HepG2 (cell line): Measurements from ENCODE around the gene SLC22A14. TPM values are rescaled to one million over a fixed set of nuclear protein-coding genes. Genes with fewer than 3 reads are reported as not detected.

Source experiments
- ATAC-seq: fragments of 200-7000 bp; cut with Tn5 transposase; 3 replicates; pipeline ENCODE4 v1.9.1; 2020; ENCODE audit warnings: mild to moderate bottlenecking, moderate library complexity
- BruUV-seq: library from RNA; stranded (reverse); fragments of 400-500 nt; replicated peaks from 2 replicates; lab custom pipeline; 2021; lab: Mats Ljungman, UMichigan
- CTCF ChIA-PET: fragments of 300-600 bp; formaldehyde crosslinking; extraction: SDS; loops from one replicate; lab custom pipeline; 2021; ENCODE audit warnings: low total read pairs, inconsistent platforms, low intra/inter-chr PET ratio; lab: Yijun Ruan, JAX
- POLR2A ChIA-PET: fragments of 350-600 bp; sonication (Branson Sonifier 250); formaldehyde crosslinking; loops from one replicate; lab custom pipeline; 2020; ENCODE audit warnings: antibody characterized with exemption, inconsistent platforms; lab: Yijun Ruan, JAX
- DNase-seq: peaks from one replicate; pipeline ENCODE4 v3.0.0-alpha.2; 2015; ENCODE audit warnings: low spot score
- FAIRE-seq: peaks from 3 replicates; lab custom pipeline; 2011; peaks lifted over from hg19 to GRCh38; lab: Jason Lieb, UNC
- H2AFZ ChIP-seq: one replicate; pipeline ENCODE4 v1.6.1; 2011; ENCODE audit warnings: low read length, inconsistent platforms
- H3K27ac ChIP-seq: fragments of 300-600 bp; 3 replicates; pipeline ENCODE4 v1.8.0; 2011; ENCODE audit warnings: mixed run types, mild to moderate bottlenecking, mixed read lengths, low read length, inconsistent platforms; ENCODE audit not compliant: insufficient read depth; ENCODE audit errors: extremely low read length
- H3K27me3 ChIP-seq, 2 experiments: fragments of 200-600 bp in 1 of 2; 2 replicates in 1 of 2; 3 replicates in 1 of 2; pipeline versions ENCODE4 v1.6.0 to v1.8.0; 2011; ENCODE audit warnings: low read length in 2 of 2, mild to moderate bottlenecking in 2 of 2, moderate library complexity in 2 of 2, inconsistent platforms in 1 of 2; ENCODE audit not compliant: insufficient read depth in 2 of 2, control insufficient read depth in 1 of 2
- H3K36me3 ChIP-seq, 2 experiments: fragments of 200-600 bp in 1 of 2; replicated peaks in 1 of 2; 2 replicates in 1 of 2; 3 replicates in 1 of 2; pipeline versions ENCODE4 v1.5.1 to v1.8.0; 2011; ENCODE audit warnings: low read length in 2 of 2, inconsistent platforms in 1 of 2; ENCODE audit not compliant: insufficient read depth in 2 of 2, control insufficient read depth in 1 of 2
- H3K4me1 ChIP-seq: 2 replicates; pipeline ENCODE4 v1.5.1; 2012; ENCODE audit warnings: low read length, inconsistent platforms; ENCODE audit not compliant: insufficient read depth
- H3K4me2 ChIP-seq: 2 replicates; pipeline ENCODE4 v1.6.0; 2011; ENCODE audit warnings: low read depth, low read length, inconsistent platforms
- H3K4me3 ChIP-seq, 3 experiments: fragments of 200-600 bp in 1 of 3; sonication (generic), shearing (Covaris generic) in 1 of 3; replicated peaks in 1 of 3; 2 replicates each; pipeline ENCODE4 v1.5.1; 2011 to 2016; ENCODE audit warnings: low read length in 3 of 3, inconsistent platforms in 2 of 3, low read depth in 2 of 3, mild to moderate bottlenecking in 2 of 3, control low read depth in 1 of 3, mixed read lengths in 1 of 3; ENCODE audit not compliant: insufficient read depth in 1 of 3
- H3K79me2 ChIP-seq: one replicate; pipeline ENCODE4 v1.6.1; 2011; ENCODE audit warnings: low read length, inconsistent platforms; ENCODE audit not compliant: insufficient read depth
- H3K9ac ChIP-seq: 2 replicates; pipeline ENCODE4 v1.6.0; 2011; ENCODE audit warnings: mild to moderate bottlenecking, low read depth, low read length, inconsistent platforms; ENCODE audit not compliant: insufficient read depth
- H3K9me3 ChIP-seq: 2 replicates; pipeline ENCODE4 v1.5.1; 2012; ENCODE audit warnings: mild to moderate bottlenecking, low read length
- H4K20me1 ChIP-seq: 2 replicates; pipeline ENCODE4 v1.6.0; 2011; ENCODE audit warnings: inconsistent platforms, mild to moderate bottlenecking, low read length, moderate library complexity; ENCODE audit not compliant: insufficient read depth
- FOXA3 ChIP-seq: IDR thresholded peaks from 2 replicates; pipeline ENCODE4 v1.6.1; 2016; ENCODE audit warnings: missing genetic modification reagents, missing compliant biosample characterization
- MED8 ChIP-seq: sonication (generic); formaldehyde crosslinking; IDR thresholded peaks from 2 replicates; pipeline ENCODE4 v1.8.1; 2023; ENCODE audit warnings: mild to moderate bottlenecking, missing genetic modification reagents; ENCODE audit not compliant: insufficient replicate concordance
- NFE2 ChIP-seq: sonication (generic); formaldehyde crosslinking; IDR thresholded peaks from 2 replicates; pipeline ENCODE4 v1.4.0; 2020; ENCODE audit warnings: missing genetic modification reagents
- NR2F2 ChIP-seq: IDR thresholded peaks from 2 replicates; pipeline ENCODE4 v1.6.1; 2012; ENCODE audit warnings: low read depth, inconsistent platforms, borderline replicate concordance
- SP1 ChIP-seq, 2 experiments: fragments of 450-650 bp in 1 of 2; sonication (generic) in 1 of 2; formaldehyde crosslinking in 1 of 2; IDR thresholded peaks; 2 replicates each; pipeline versions ENCODE4 v1.4.0 to v1.6.1; 2016 to 2020; ENCODE audit warnings: missing genetic modification reagents in 1 of 2
- ZFP62 ChIP-seq: sonication (generic); formaldehyde crosslinking; IDR thresholded peaks from 2 replicates; pipeline ENCODE4 v1.4.0; 2020; ENCODE audit warnings: missing genetic modification reagents
- ZFY ChIP-seq: sonication (generic); formaldehyde crosslinking; IDR thresholded peaks from 2 replicates; pipeline ENCODE4 v1.4.0; 2020; ENCODE audit warnings: missing genetic modification reagents
- ZNF326 ChIP-seq: sonication (generic); formaldehyde crosslinking; IDR thresholded peaks from 2 replicates; pipeline ENCODE4 v1.4.0; 2020; ENCODE audit warnings: missing genetic modification reagents, borderline replicate concordance
- ZNF343 ChIP-seq: sonication (generic); formaldehyde crosslinking; IDR thresholded peaks from 2 replicates; pipeline ENCODE4 v1.4.0; 2020; ENCODE audit warnings: mild to moderate bottlenecking, missing genetic modification reagents
- ZNF547 ChIP-seq: sonication (generic); formaldehyde crosslinking; IDR thresholded peaks from 2 replicates; pipeline ENCODE4 v1.5.1; 2020; ENCODE audit warnings: mild to moderate bottlenecking, missing genetic modification reagents
- ZNF747 ChIP-seq: sonication (generic); formaldehyde crosslinking; IDR thresholded peaks from 2 replicates; pipeline ENCODE4 v1.8.1; 2023; ENCODE audit warnings: missing genetic modification reagents, mild to moderate bottlenecking, borderline replicate concordance
- WGBS: methylation state at CpG from one replicate; pipeline ENCODE4 v1.1.6; 2017; ENCODE audit warnings: low lambda C conversion rate; 5-methylcytosine and 5-hydroxymethylcytosine counted together
- in situ Hi-C: cut with HindIII; loops from 2 replicates; pipeline ENCODE4 v1.10.0; 2017; ENCODE audit warnings: low pct_unique_long_range_greater_than_20kb; ENCODE audit not compliant: extremely low pct_ligation_motif_present
- intact Hi-C: fragments of 100-400 bp; cut with micrococcal nuclease; formaldehyde crosslinking; loops from one replicate; pipeline ENCODE4 v1.10.0; 2022; ENCODE audit not compliant: unreplicated experiment
- polyA plus RNA-seq, 8 experiments: library from polyadenylated mRNA; depleted of rRNA in 3 of 8; stranded (reverse) in 7 of 8; unstranded in 1 of 8; fragments of >200 nt; fragmentation: Illumina TruSeq in 4 of 8; extraction: Trizol in 4 of 8; gene quantifications; 2 replicates each; pipeline versions ENCODE4 v1.2.1 to v1.2.3, GENCODE V29; 2011 to 2016; ENCODE audit warnings: low read depth in 4 of 8, missing spikeins in 1 of 8, mixed read lengths in 1 of 8; ENCODE audit not compliant: insufficient read depth in 1 of 8
- total RNA-seq, 5 experiments: library from RNA; depleted of rRNA; stranded (reverse); fragments of >200 nt; fragmentation: Illumina TruSeq; extraction: Trizol; gene quantifications; 2 replicates each; pipeline ENCODE4 v1.2.3, GENCODE V29; 2016; ENCODE audit warnings: low read depth in 1 of 5
- TF ChIP-seq, protein P1 (sequence below): sonication (generic); formaldehyde crosslinking; IDR thresholded peaks from 2 replicates; pipeline ENCODE4 v1.4.0; 2020; ENCODE audit warnings: low read depth, missing genetic modification reagents
- TF ChIP-seq, protein P2 (sequence below): IDR thresholded peaks from 2 replicates; pipeline ENCODE4 v1.6.1; 2016

SLC22A14 gene
- total and polyA plus RNA-seq, 2 of the 13 experiments (the other 11 are each of a cell fraction or from before 2014, with no cell fraction given): 0.03 TPM; not detected in 1

DNA sequence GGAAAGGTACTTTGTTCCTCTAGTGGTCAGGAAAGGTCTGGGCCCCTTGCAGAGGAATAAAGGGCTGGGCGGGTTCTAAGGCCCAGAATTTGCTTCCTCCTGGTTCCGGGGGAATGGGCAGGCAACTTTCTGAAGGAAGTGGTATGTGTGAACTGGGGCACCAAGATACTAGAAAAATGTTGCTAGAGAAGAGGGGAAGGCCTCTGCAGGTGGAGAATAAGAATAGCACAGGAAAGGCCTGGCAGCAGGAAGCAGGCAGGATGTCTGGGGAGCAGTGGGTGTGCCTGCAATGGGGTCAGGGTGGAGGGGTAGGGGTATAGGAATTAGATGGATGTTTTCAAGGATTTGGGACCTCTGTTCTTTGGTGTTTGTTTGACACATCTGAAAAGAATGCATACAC is 14.4 kb upstream of the SLC22A14 start:
- Histone ChIP-seq H2AFZ (no peak overlapping the region), H4K20me1 (no peaks in the 10 kb centered on the region), H3K9me3 (no peaks in the 10 kb centered on the region), H3K27ac (no peak overlapping the region), H3K4me1 (peaks cover 14% of the 10 kb centered on the region), H3K4me2 (no peak overlapping the region), H3K4me3 (no peak overlapping the region), H3K36me3 (no peaks in the 10 kb centered on the region), H3K79me2 (no peaks in the 10 kb centered on the region), H3K9ac (no peak overlapping the region), H3K27me3 (no peaks in the 10 kb centered on the region)
- 66% methylated on average over 2 of the region's 2 CpGs for WGBS
- DNase-seq (no peak), FAIRE-seq (no peak), ATAC-seq (peak; percentile 35; the same call in 2 of the 3 replicates)
- no TSS peak for BruUV-seq
- TF ChIP-seq MED8 (CRISPR knock-in tag) (no peak), ZNF747 (no peak)
- in situ Hi-C loops: no loop called here
- ChIA-PET POLR2A (no interaction called here), CTCF (no interaction called here)
- intact Hi-C loops: no loop called here

DNA sequence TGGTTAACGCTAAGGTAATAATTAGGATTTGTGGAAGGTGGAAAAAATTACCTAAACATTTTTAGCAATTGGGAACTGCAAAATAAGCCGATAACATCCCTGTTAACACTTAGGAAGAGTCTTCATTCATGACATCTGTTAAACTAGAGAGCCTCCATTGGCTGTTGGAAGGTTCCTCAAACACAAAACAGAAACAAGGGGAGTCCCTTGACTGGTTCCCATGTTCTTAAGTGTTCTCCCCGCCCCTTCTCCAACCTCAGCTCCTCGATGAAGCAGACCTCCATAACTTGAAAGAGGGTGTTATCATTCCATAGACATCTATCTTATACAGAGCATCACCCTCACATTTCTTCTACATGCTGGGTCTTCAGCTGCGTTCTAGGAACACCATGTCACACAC is 14.0 kb upstream of the SLC22A14 start:
- H2AFZ ChIP-seq: no peak overlapping the region
- CTCF ChIA-PET: no interaction called here
- WGBS: 57% methylated on average over 5 of the region's 5 CpGs
- TF ChIP-seq NFE2 (CRISPR knock-in tag) (no peak), NR2F2 (no peak), ZNF547 (CRISPR knock-in tag) (no peak), ZFP62 (CRISPR knock-in tag) (no peak), ZNF343 (no peak), SP1 (IDR thresholded peaks at IDR 0.05) (no peak), SP1 (CRISPR knock-in tag; IDR thresholded peaks at IDR 0.05) (no peak), ZFY (CRISPR knock-in tag) (no peak), ZNF326 (no peak), FOXA3 (CRISPR knock-in tag) (no peak)
- TF ChIP-seq, protein P1, sequence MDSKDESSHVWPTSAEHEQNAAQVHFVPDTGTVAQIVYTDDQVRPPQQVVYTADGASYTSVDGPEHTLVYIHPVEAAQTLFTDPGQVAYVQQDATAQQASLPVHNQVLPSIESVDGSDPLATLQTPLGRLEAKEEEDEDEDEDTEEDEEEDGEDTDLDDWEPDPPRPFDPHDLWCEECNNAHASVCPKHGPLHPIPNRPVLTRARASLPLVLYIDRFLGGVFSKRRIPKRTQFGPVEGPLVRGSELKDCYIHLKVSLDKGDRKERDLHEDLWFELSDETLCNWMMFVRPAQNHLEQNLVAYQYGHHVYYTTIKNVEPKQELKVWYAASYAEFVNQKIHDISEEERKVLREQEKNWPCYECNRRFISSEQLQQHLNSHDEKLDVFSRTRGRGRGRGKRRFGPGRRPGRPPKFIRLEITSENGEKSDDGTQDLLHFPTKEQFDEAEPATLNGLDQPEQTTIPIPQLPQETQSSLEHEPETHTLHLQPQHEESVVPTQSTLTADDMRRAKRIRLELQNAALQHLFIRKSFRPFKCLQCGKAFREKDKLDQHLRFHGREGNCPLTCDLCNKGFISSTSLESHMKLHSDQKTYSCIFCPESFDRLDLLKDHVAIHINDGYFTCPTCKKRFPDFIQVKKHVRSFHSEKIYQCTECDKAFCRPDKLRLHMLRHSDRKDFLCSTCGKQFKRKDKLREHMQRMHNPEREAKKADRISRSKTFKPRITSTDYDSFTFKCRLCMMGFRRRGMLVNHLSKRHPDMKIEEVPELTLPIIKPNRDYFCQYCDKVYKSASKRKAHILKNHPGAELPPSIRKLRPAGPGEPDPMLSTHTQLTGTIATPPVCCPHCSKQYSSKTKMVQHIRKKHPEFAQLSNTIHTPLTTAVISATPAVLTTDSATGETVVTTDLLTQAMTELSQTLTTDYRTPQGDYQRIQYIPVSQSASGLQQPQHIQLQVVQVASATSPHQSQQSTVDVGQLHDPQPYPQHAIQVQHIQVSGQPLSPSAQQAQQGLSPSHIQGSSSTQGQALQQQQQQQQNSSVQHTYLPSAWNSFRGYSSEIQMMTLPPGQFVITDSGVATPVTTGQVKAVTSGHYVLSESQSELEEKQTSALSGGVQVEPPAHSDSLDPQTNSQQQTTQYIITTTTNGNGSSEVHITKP: no peak
- TF ChIP-seq, protein P2, sequence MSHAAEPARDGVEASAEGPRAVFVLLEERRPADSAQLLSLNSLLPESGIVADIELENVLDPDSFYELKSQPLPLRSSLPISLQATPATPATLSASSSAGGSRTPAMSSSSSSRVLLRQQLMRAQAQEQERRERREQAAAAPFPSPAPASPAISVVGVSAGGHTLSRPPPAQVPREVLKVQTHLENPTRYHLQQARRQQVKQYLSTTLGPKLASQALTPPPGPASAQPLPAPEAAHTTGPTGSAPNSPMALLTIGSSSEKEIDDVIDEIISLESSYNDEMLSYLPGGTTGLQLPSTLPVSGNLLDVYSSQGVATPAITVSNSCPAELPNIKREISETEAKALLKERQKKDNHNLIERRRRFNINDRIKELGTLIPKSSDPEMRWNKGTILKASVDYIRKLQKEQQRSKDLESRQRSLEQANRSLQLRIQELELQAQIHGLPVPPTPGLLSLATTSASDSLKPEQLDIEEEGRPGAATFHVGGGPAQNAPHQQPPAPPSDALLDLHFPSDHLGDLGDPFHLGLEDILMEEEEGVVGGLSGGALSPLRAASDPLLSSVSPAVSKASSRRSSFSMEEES (CRISPR knock-in tag): no peak

More for the DNA sequence above, 14.0 kb upstream of the SLC22A14 start:
- DNase-seq (no peak), FAIRE-seq (no peak), ATAC-seq (no peak)
- in situ Hi-C loops: no loop called here
- Histone ChIP-seq H3K79me2 (no peaks in the 10 kb centered on the region), H3K4me3 (no peak overlapping the region), H3K27ac (no peak overlapping the region), H3K27me3 (0 out of 5 replicates have a peak, but pooled peaks cover 0 to under 1% of the 10 kb centered on the region in 2 experiments), H3K36me3 (no peaks in the 10 kb centered on the region), H4K20me1 (no peaks in the 10 kb centered on the region), H3K9me3 (no peaks in the 10 kb centered on the region), H3K4me2 (no peak overlapping the region), H3K4me1 (peaks cover 14% of the 10 kb centered on the region), H3K9ac (no peak overlapping the region)
- POLR2A ChIA-PET: no interaction called here
- BruUV-seq: no TSS peak
- intact Hi-C loops: no loop called here
